NCI-H2171 (cell line): Measurements from ENCODE around the gene LYRM4.

Experiments
- DNase-seq: peaks from one replicate; lab custom pipeline; 2025; lab: John Stamatoyannopoulos, UW

LYRM4 gene

GRCh38 chr6:5098501-5099270, 162.1 kb downstream of the LYRM4 start:
- no peak for DNase-seq

DNA sequence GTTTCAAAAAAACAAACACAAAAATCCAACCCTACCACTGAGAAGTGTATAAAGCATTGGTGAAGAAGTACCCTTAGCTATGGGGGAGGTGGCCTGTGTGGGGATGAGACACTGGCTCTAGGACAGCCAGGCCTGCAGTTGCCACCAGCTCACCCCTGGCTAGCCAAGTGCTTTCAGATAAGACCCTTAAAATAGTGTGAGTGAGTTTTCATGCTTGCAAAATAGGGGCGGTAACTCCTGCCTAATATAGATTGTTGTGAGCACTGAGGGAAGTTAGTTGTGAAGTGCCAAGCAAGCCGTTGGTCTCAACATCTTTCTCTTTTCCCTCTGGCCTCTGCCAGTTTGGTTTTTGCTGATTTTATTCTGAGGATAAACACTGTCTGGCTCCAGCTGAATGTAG, 164.3 kb downstream of the LYRM4 start:
- no peak for DNase-seq

GRCh38 chr6:5095236-5095635, 165.5 kb downstream of the LYRM4 start:
- no peak for DNase-seq

DNA sequence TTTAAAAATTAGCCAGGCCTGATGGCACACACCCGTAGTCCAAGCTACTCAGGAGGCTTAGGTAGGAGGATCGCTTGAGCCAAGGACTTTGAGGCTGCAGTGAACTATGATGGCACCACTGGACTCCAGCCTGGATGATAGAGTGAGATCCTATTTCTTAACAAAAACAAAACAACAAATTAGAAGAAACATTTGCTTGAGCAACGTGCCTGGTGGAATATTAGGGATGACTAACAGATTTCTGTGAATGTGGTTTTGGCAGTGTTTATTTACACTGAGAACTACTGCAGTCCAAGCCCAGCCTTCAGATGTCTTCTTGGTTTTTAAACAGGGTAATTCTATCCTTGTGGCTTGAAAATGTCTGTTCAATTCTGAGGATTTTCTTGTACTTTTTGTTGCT, 166.4 kb downstream of the LYRM4 start:
- DNase-seq, result no peak

GRCh38 chr6:5093231-5094015, 167.3 kb downstream of the LYRM4 start:
- no peak for DNase-seq

- no peak for DNase-seq
These were observed 169.3 kb downstream of the LYRM4 start for GRCh38 chr6:5091210-5092069.

GRCh38 chr6:5090603-5091002, 170.1 kb downstream of the LYRM4 start:
- DNase-seq, result no peak

DNA sequence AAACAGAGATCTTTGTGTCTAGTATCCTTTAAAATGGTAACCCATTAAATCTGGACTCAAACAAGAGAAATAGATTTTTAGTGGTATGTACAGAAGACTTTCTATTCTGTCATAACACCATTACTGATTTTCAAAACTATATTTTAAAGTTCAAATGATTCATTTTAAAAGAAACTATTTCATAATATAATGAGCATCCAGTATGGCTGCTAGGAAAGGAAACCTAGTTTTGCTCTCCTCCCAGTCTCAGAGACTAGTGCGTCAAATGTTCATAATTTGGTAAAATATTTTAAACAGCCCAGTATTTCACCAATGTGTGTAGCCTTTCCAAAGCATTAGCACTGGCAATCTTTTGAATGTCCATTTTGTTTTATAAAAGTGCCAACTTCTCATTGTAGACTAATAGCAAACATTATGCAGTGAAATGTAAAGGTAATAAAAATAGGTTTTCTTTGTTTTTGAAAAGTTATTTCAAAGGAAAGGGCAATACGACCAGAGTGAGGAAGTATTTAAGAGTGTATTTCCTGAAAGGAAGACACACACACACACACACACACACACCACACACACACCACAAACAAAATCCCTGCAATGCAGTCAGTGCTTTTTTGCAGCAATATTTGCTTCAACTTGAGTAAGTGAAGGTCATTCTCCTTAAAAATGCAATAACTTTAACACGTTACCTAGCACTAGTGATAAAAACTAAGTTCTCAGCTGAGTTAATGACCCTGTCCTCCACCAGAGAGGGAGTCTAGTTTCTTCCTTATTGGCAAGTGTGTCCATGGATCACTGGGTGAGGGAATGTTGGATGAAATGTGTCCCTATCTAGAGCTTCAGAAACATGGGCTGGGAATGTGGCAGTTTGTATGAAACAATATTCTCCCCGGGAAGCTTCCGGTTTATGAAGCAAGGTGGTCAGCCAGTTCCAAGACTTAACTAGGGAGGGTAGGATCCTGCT, 171.0 kb downstream of the LYRM4 start:
- no peak for DNase-seq

GRCh38 chr6:5088780-5089179, 172.0 kb downstream of the LYRM4 start:
- DNase-seq, result no peak

DNA sequence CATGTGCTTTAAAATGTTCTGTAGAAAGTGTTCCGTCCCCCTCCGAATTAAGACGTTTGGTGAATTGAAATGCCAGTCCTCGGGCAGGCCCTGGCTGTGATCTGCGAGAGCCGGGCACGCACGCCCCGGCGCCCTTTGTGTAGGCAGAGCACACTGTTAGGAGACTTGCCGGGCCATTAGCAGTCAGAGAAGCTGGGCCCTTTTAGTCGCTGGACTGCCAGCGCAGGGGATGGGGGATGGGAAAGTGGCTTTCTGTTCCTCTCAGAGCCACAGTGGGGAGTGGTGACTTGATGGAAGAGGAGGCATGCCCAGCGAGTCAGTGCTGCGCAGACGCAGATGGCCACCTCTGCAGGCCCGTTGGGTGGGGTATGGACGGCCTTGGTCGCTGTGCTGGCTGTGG, 173.4 kb downstream of the LYRM4 start:
- no peak for DNase-seq

DNA sequence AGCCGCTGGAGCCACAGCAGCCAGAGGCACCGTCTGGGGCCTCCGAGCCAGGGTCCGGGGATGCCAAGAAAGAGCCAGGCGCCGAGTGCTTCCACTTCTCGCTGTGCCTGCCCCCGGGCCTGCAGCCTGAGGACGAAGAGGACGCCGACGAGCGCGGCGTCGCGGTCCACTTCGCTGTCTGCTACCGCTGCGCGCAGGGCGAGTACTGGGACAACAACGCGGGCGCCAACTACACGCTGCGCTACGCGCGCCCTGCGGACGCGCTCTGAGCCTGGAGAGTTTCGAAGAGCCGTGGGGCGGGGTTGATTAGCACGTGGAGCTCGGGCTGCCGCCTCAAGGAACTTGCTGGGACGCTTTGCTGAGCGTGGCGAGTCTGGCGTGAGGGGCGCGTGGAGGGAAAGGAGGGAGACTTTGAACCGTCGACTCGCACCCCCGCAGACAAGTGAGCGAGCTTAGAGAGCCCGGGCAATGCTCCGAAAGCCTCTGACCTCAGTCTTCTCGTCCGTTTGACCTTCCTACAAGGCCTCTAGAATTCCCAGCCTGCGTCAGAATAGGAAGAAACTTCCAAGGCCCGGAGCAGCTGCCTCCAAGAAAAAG, 174.4 kb downstream of the LYRM4 start:
- no peak for DNase-seq

DNA sequence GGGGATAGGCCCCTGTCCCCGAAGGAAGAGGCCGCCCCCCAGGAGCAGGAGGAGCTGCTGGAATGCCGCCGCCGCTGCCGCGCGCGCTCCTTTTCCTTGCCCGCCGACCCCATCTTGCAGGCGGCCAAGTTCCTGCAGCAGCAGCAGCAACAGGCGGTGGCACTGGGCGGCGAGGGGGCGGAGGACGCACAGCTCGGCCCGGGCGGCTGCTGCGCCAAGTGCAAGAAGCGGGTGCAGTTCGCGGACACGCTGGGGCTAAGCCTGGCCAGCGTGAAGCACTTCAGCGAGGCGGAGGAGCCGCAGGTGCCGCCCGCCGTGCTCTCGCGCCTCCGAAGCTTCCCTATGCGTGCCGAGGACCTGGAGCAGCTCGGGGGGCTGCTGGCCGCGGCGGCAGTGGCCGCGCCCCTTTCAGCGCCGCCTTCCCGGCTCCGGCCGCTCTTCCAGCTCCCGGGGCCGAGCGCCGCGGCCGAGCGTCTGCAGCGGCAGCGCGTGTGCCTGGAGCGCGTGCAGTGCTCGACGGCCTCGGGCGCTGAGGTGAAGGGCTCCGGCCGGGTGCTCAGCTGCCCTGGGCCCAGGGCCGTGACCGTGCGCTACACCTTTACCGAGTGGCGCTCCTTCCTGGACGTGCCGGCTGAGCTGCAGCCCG, 175.0 kb downstream of the LYRM4 start:
- no peak for DNase-seq

DNA sequence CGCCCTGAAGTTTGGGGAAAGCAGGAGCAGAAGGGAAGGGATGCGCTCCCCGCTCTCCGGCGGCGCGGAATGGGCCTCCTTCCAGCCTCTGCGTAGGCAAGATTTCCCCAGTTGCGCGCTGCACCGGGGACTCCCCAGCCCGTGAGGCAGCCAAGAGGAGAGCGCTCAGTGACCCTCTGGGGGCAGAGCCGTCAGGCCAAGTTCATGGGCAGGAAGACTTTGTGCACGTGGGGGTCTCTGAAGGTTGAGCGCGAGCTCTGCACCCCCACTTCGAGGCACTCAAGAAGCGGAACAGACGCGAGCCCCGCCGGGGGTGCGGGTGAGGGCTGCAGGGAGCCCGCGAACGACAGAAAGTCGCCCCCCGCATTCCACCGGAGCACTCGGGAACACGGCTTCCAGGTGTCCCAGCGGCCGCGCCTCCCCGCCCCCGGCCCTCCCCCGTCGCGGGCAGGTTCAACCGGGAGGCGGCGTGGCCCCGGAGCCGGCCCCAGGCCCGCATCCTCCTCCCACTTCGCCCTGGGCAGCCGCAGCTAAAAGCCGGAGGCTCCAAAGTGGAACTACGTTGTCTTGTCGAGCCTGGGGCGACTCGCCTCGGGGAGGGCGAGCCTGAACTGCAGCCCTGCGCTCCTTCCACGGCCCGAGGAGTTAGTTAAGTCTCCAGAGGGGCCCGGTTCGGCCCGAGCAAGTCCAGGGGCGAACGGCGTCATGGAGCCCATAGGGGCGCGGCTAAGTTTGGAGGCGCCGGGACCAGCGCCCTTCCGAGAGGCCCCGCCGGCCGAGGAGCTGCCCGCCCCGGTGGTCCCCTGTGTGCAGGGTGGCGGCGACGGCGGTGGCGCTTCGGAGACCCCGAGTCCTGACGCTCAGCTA, 175.7 kb downstream of the LYRM4 start, which contains the start of gene PPP1R3G:
PPP1R3G (plus strand) TSS at position 561 of the 867 bp plus-strand sequence; CDS start at position 706, 145 bp downstream.
- DNase-seq, result no peak

- no peak for DNase-seq
These were observed 176.4 kb downstream of the LYRM4 start for GRCh38 chr6:5084360-5084780.

- no peak for DNase-seq
These were observed 176.9 kb downstream of the LYRM4 start for GRCh38 chr6:5083813-5084359.

DNA sequence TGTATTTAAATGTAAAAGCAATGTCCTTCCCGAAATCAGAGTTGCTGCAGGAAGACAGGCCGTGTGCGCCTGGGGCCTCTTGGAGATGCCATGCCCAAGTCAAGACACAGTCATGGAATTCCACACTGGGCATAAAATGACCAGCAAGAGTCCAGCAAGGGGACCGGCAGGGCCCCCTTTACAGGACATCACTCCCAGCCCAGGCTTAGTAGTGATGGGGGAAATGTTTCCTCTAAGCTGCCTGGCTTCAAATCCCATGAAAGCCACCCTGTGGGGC, 177.5 kb downstream of the LYRM4 start:
- no peak for DNase-seq

- no peak for DNase-seq
These were observed 178.1 kb downstream of the LYRM4 start for GRCh38 chr6:5082487-5083306.

GRCh38 chr6:5081955-5082354, 178.8 kb downstream of the LYRM4 start:
- DNase-seq, result no peak
